Left lobe of liver (tissue), 2 donors: ENCODE data around the gene PLIN5. TPM values are rescaled to one million over a fixed set of nuclear protein-coding genes. Genes with fewer than 3 reads are reported as not detected.
A peak's percentile ranks its signal among the peaks of the same experiment; 100 is the strongest.
"Not testable (repeated sequence)": the region's sequence is repeated elsewhere in the genome, so short reads cannot be mapped to it uniquely, and the experiment has no call there.

ENCODE experiments used
- ATAC-seq: fragments of 200-7000 bp; cut with Tn5 transposase; one replicate; pipeline ENCODE4 v1.9.1; 2020; ENCODE audit warnings: mild to moderate bottlenecking, moderate library complexity
- DNase-seq: peaks from one replicate; pipeline ENCODE4 v3.0.0-alpha.2; 2020; ENCODE audit warnings: low spot score
- total RNA-seq: library from RNA; stranded (reverse); gene quantifications from one replicate; pipeline ENCODE4 v1.2.1, GENCODE V29; 2021
- donor health status: DM: no; HTN: no; CAD: no; lungs with moderate emphysema.
- donor health status: DM: no; HTN: yes; CAD: no.

PLIN5 gene
- total RNA-seq, 1 donor from 2014 or later: 136 TPM

GRCh38 chr19:4543842-4544647, 9.0 kb upstream of the PLIN5 start:
- DNase-seq: no peak
- no peak for ATAC-seq

- no peak for DNase-seq
- ATAC-seq: no peak
These were observed 8.1 kb upstream of the PLIN5 start for GRCh38 chr19:4542896-4543841.

GRCh38 chr19:4541806-4542145, 6.8 kb upstream of the PLIN5 start:
- not testable (repeated sequence) for DNase-seq, ATAC-seq

- DNase-seq (no peak), ATAC-seq (no peak)
These were observed 6.2 kb upstream of the PLIN5 start for GRCh38 chr19:4541114-4541805.

- DNase-seq (peak; percentile 96), ATAC-seq (peak; percentile 69)
These were observed 4.9 kb upstream of the PLIN5 start, which contains the start of gene LRG1 for GRCh38 chr19:4539693-4540581. LRG1 (minus strand) TSS chr19:4540036; CDS start chr19:4540013, 23 bp downstream.

GRCh38 chr19:4539169-4539692, 4.2 kb upstream of the PLIN5 start:
- DNase-seq (no peak), ATAC-seq (no peak)

GRCh38 chr19:4538601-4538954, 3.6 kb upstream of the PLIN5 start:
- ATAC-seq: no peak
- DNase-seq: no peak

- ATAC-seq: peak; percentile 4
- DNase-seq: peak; percentile 76
These were observed 3.1 kb upstream of the PLIN5 start for GRCh38 chr19:4537953-4538600.

GRCh38 chr19:4536798-4537197, 1.8 kb upstream of the PLIN5 start:
- peak; percentile 7 for ATAC-seq
- peak; percentile 77 for DNase-seq

GRCh38 chr19:4533835-4534424, 1.1 kb downstream of the PLIN5 start:
- DNase-seq (no peak), ATAC-seq (no peak)

GRCh38 chr19:4533334-4533733, 1.7 kb downstream of the PLIN5 start:
- no peak for DNase-seq
- ATAC-seq: no peak

- ATAC-seq (peak; percentile 49), DNase-seq (peak; percentile 78)
These were observed 3.4 kb downstream of the PLIN5 start for GRCh38 chr19:4531562-4532165.

- ATAC-seq (no peak), DNase-seq (no peak)
These were observed 5.0 kb downstream of the PLIN5 start for GRCh38 chr19:4529924-4530522.

- DNase-seq (no peak), ATAC-seq (no peak)
These were observed 6.2 kb downstream of the PLIN5 start for GRCh38 chr19:4528843-4529242.

- ATAC-seq, DNase-seq: not testable (repeated sequence)
These were observed 7.6 kb downstream of the PLIN5 start for GRCh38 chr19:4527377-4527776.

GRCh38 chr19:4525563-4526002, 9.4 kb downstream of the PLIN5 start:
- no peak for DNase-seq
- ATAC-seq: no peak

- DNase-seq (no peak), ATAC-seq (peak; percentile 56)
These were observed 10.0 kb downstream of the PLIN5 start for GRCh38 chr19:4524808-4525562.
